Hepatocyte (in vitro differentiated cells): ENCODE measurements around the gene GID4. TPM values are rescaled to one million over a fixed set of nuclear protein-coding genes. Genes with fewer than 3 reads are reported as not detected.

ENCODE experiments used
- DNase-seq: peaks from one replicate; pipeline ENCODE4 v3.0.0-alpha.2; 2016; ENCODE audit warnings: low spot score
- H2AFZ ChIP-seq: fragments of 200-600 bp; sonication (generic); 2 replicates; pipeline ENCODE4 v1.6.0; 2016; ENCODE audit warnings: antibody characterized with exemption, mild to moderate bottlenecking
- H3K27ac ChIP-seq: fragments of 200-600 bp; sonication (generic); 2 replicates; pipeline ENCODE4 v1.5.1; 2016; ENCODE audit warnings: mild to moderate bottlenecking
- H3K27me3 ChIP-seq: fragments of 200-600 bp; sonication (generic); 2 replicates; pipeline ENCODE4 v1.6.1; 2016
- H3K36me3 ChIP-seq: fragments of 200-600 bp; sonication (generic); replicated peaks from 2 replicates; pipeline ENCODE4 v1.5.1; 2016; ENCODE audit warnings: low read depth; ENCODE audit not compliant: insufficient read depth
- H3K4me1 ChIP-seq: fragments of 200-600 bp; sonication (generic); 2 replicates; pipeline ENCODE4 v1.5.1; 2016; ENCODE audit warnings: mild to moderate bottlenecking, moderate library complexity; ENCODE audit not compliant: insufficient read depth
- H3K4me2 ChIP-seq: fragments of 200-600 bp; sonication (generic); 2 replicates; pipeline ENCODE4 v1.6.0; 2016
- H3K4me3 ChIP-seq: fragments of 200-600 bp; sonication (generic); 2 replicates; pipeline ENCODE4 v1.5.1; 2016; ENCODE audit warnings: mild to moderate bottlenecking
- H3K79me2 ChIP-seq: fragments of 200-600 bp; sonication (generic); 2 replicates; pipeline ENCODE4 v1.6.0; 2017; ENCODE audit warnings: mild to moderate bottlenecking
- H3K9me2 ChIP-seq: fragments of 200-600 bp; sonication (generic); replicated peaks from 2 replicates; pipeline ENCODE4 v1.6.0; 2017; ENCODE audit warnings: mild to moderate bottlenecking; ENCODE audit not compliant: insufficient read depth
- H3K9me3 ChIP-seq: fragments of 200-600 bp; sonication (generic); 2 replicates; pipeline ENCODE4 v1.5.1; 2016; ENCODE audit warnings: low read depth, mild to moderate bottlenecking
- H4K20me1 ChIP-seq: fragments of 200-600 bp; sonication (generic); 2 replicates; pipeline ENCODE4 v1.6.0; 2016; ENCODE audit warnings: mild to moderate bottlenecking; ENCODE audit not compliant: insufficient read depth, poor library complexity, severe bottlenecking
- EZH2 ChIP-seq: fragments of 200-600 bp; sonication (generic); IDR thresholded peaks from 2 replicates; pipeline ENCODE4 v1.6.1; 2016; ENCODE audit warnings: antibody characterized with exemption, mild to moderate bottlenecking, borderline replicate concordance
- EZH2phosphoT487 ChIP-seq: fragments of 200-600 bp; sonication (generic); IDR thresholded peaks from one replicate; pipeline ENCODE4 v1.6.1; 2018; ENCODE audit warnings: antibody characterized with exemption, mild to moderate bottlenecking, low read depth, moderate library complexity; ENCODE audit not compliant: unreplicated experiment, severe bottlenecking
- WGBS: methylation state at CpG from one replicate; pipeline ENCODE4 v1.1.6; 2016; ENCODE audit warnings: low lambda C conversion rate; ENCODE audit errors: missing lambda C conversion rate; 5-methylcytosine and 5-hydroxymethylcytosine counted together
- polyA plus RNA-seq: library from polyadenylated mRNA; unstranded; fragments of >200 nt; fragmentation: Nextera tagmentation; extraction: Ambion mirVana; gene quantifications from 2 replicates; pipeline ENCODE4 v1.2.1, GENCODE V29; 2016
- total RNA-seq: library from RNA; depleted of rRNA; stranded (reverse); fragments of >200 nt; gene quantifications from 2 replicates; pipeline ENCODE4 v1.2.3, GENCODE V29; 2014
- TF ChIP-seq, protein P1 (sequence below): fragments of 200-600 bp; sonication (generic); IDR thresholded peaks from 2 replicates; pipeline ENCODE4 v1.5.1; 2016; ENCODE audit warnings: antibody characterized with exemption, mild to moderate bottlenecking; ENCODE audit not compliant: poor library complexity

GID4 gene
- total and polyA plus RNA-seq, 2 experiments from 2014 or later, result 6.7 to 8.2 TPM

DNA sequence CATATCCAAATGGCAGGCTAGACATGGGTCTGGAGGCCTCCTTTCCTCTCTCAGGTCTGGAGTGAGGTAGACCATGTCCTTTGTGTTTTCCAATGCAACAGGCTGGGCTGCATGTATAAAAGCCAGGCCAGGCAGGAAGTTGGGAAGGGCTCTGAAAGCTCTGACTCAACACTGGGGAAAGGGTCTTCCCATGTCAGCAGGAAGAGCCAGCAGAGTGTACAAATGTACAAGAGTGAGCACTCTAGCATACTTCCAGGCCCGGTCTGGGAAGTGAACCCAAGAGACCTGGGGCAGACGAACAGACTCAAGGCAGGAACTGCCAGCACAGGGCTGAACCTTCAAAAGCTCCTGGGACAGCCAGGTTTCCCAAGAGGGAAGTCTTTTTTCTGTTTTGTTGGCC, 7.3 kb upstream of the GID4 start:
- Histone ChIP-seq H3K27ac (no peak overlapping the region), H3K4me2 (no peak overlapping the region), H2AFZ (no peak overlapping the region), H3K9me3 (no peaks in the 10 kb centered on the region), H3K9me2 (no peaks in the 10 kb centered on the region), H3K79me2 (peaks cover 26% of the 10 kb centered on the region), H3K4me3 (no peak overlapping the region), H3K27me3 (no peaks in the 10 kb centered on the region), H3K36me3 (no peaks in the 10 kb centered on the region), H3K4me1 (no peaks in the 10 kb centered on the region), H4K20me1 (no peaks in the 10 kb centered on the region)
- 85% methylated on average over 2 of the region's 2 CpGs for WGBS
- no peak for DNase-seq
- no peak for TF ChIP-seq EZH2
- no peak for TF ChIP-seq EZH2phosphoT487

GRCh38 chr17:18033442-18034099, 5.6 kb upstream of the GID4 start:
- Histone ChIP-seq H3K27ac (no peak overlapping the region), H3K4me3 (no peak overlapping the region), H3K4me1 (no peaks in the 10 kb centered on the region), H3K36me3 (no peaks in the 10 kb centered on the region), H3K79me2 (peaks cover 43% of the 10 kb centered on the region), H3K4me2 (no peak overlapping the region), H2AFZ (no peak overlapping the region), H3K27me3 (no peaks in the 10 kb centered on the region), H4K20me1 (no peaks in the 10 kb centered on the region), H3K9me3 (no peaks in the 10 kb centered on the region), H3K9me2 (no peaks in the 10 kb centered on the region)
- TF ChIP-seq EZH2phosphoT487 (no peak), EZH2 (no peak)
- TF ChIP-seq, protein P1, sequence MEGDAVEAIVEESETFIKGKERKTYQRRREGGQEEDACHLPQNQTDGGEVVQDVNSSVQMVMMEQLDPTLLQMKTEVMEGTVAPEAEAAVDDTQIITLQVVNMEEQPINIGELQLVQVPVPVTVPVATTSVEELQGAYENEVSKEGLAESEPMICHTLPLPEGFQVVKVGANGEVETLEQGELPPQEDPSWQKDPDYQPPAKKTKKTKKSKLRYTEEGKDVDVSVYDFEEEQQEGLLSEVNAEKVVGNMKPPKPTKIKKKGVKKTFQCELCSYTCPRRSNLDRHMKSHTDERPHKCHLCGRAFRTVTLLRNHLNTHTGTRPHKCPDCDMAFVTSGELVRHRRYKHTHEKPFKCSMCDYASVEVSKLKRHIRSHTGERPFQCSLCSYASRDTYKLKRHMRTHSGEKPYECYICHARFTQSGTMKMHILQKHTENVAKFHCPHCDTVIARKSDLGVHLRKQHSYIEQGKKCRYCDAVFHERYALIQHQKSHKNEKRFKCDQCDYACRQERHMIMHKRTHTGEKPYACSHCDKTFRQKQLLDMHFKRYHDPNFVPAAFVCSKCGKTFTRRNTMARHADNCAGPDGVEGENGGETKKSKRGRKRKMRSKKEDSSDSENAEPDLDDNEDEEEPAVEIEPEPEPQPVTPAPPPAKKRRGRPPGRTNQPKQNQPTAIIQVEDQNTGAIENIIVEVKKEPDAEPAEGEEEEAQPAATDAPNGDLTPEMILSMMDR, result peak; percentile 81
- peak; percentile 87 for DNase-seq
- WGBS, result 36% methylated on average over 5 of the region's 5 CpGs

GRCh38 chr17:18035704-18036103, 3.5 kb upstream of the GID4 start:
- no peak for DNase-seq
- peaks cover 55% of the 10 kb centered on the region for H3K79me2 ChIP-seq
- TF ChIP-seq EZH2 (no peak), EZH2phosphoT487 (no peak)
- TF ChIP-seq, protein P1, result no peak

GRCh38 chr17:18037486-18037885, 1.7 kb upstream of the GID4 start:
- H3K4me3 ChIP-seq, result no peak overlapping the region
- TF ChIP-seq, protein P1, result no peak
- no peak for TF ChIP-seq EZH2phosphoT487
- TF ChIP-seq EZH2, result no peak
- H3K27me3 ChIP-seq, result no peaks in the 10 kb centered on the region
- peak overlapping the region; percentile 87 for H3K4me2 ChIP-seq
- no peaks in the 10 kb centered on the region for H3K9me2 ChIP-seq
- peaks cover 9% of the 10 kb centered on the region for H3K4me1 ChIP-seq
- H3K27ac ChIP-seq, result no peak overlapping the region
- no peak for DNase-seq
- H3K9me3 ChIP-seq, result no peaks in the 10 kb centered on the region
- 92% methylated on average over 6 of the region's 6 CpGs for WGBS
- no peaks in the 10 kb centered on the region for H3K36me3 ChIP-seq
- H3K79me2 ChIP-seq, result peaks cover 70% of the 10 kb centered on the region
- no peak overlapping the region for H2AFZ ChIP-seq
- no peaks in the 10 kb centered on the region for H4K20me1 ChIP-seq

More at GRCh38 chr17:18035704-18036103, 3.5 kb upstream of the GID4 start:
- Histone ChIP-seq H3K4me2 (no peak overlapping the region), H3K9me3 (no peaks in the 10 kb centered on the region), H3K27ac (no peak overlapping the region), H3K9me2 (no peaks in the 10 kb centered on the region), H2AFZ (no peak overlapping the region), H3K27me3 (no peaks in the 10 kb centered on the region), H3K4me3 (no peak overlapping the region), H3K4me1 (peaks cover 6% of the 10 kb centered on the region), H3K36me3 (no peaks in the 10 kb centered on the region), H4K20me1 (no peaks in the 10 kb centered on the region)
- 58% methylated on average over 2 of the region's 2 CpGs for WGBS
